Midbrain (tissue), 1 donor: ENCODE measurements around the gene PCDH20.
A peak's percentile ranks its signal among the peaks of the same experiment; 100 is the strongest.
"Not testable (repeated sequence)": the region's sequence is repeated elsewhere in the genome, so short reads cannot be mapped to it uniquely, and the experiment has no call there.

ENCODE experiments used
- DNase-seq: peaks from one replicate; lab custom pipeline; 2025; lab: John Stamatoyannopoulos, UW

Gene PCDH20

GRCh38 chr13:61415749-61416148 is at the start of gene PCDH20:
PCDH20 (minus strand) TSS chr13:61415849; CDS start chr13:61415158, 691 bp downstream.
- no peak for DNase-seq

GRCh38 chr13:61463024-61463423 is 47.4 kb upstream of the PCDH20 start:
- no peak for DNase-seq

GRCh38 chr13:61453121-61453520 is 37.5 kb upstream of the PCDH20 start:
- no peak for DNase-seq

- no peak for DNase-seq
Measured at GRCh38 chr13:61432029-61432428, 16.4 kb upstream of the PCDH20 start.

- no peak for DNase-seq
Measured at GRCh38 chr13:61423915-61424314, 8.3 kb upstream of the PCDH20 start.

- no peak for DNase-seq
Measured at GRCh38 chr13:61417086-61417570, 1.5 kb upstream of the PCDH20 start.

GRCh38 chr13:61415058-61415721 is 459 bp downstream of the PCDH20 start:
- peak; percentile 15 for DNase-seq

- no peak for DNase-seq
Measured at GRCh38 chr13:61414686-61415057, 977 bp downstream of the PCDH20 start.

- no peak for DNase-seq
Measured at GRCh38 chr13:61413572-61414535, 1.8 kb downstream of the PCDH20 start.

GRCh38 chr13:61410669-61411297 is 4.9 kb downstream of the PCDH20 start:
- peak; percentile 29 for DNase-seq

GRCh38 chr13:61410266-61410665 is 5.4 kb downstream of the PCDH20 start:
- DNase-seq, result no peak

GRCh38 chr13:61408571-61408970 is 7.1 kb downstream of the PCDH20 start:
- no peak for DNase-seq

GRCh38 chr13:61406275-61406674 is 9.4 kb downstream of the PCDH20 start:
- no peak for DNase-seq

- DNase-seq, result no peak
Measured at GRCh38 chr13:61396121-61396520, 19.5 kb downstream of the PCDH20 start.

- DNase-seq, result no peak
Measured at GRCh38 chr13:61391426-61391825, 24.2 kb downstream of the PCDH20 start.

GRCh38 chr13:61387694-61388093 is 28.0 kb downstream of the PCDH20 start:
- DNase-seq, result no peak

- no peak for DNase-seq
Measured at GRCh38 chr13:61383111-61383510, 32.5 kb downstream of the PCDH20 start.

- DNase-seq, result no peak
Measured at GRCh38 chr13:61370520-61370919, 45.1 kb downstream of the PCDH20 start.

GRCh38 chr13:61364690-61365089 is 51.0 kb downstream of the PCDH20 start:
- not testable (repeated sequence) for DNase-seq

- no peak for DNase-seq
Measured at GRCh38 chr13:61362522-61362921, 53.1 kb downstream of the PCDH20 start.
